Caki2 (cell line): ENCODE measurements around the gene RCC2. TPM values are rescaled to one million over a fixed set of nuclear protein-coding genes. Genes with fewer than 3 reads are reported as not detected.
"Not testable (repeated sequence)": the region's sequence is repeated elsewhere in the genome, so short reads cannot be mapped to it uniquely, and the experiment has no call there.

Source experiments
- DNase-seq: peaks from one replicate; pipeline ENCODE4 v3.0.0-alpha.2; 2015; ENCODE audit warnings: low read depth
- in situ Hi-C: cut with HindIII; loops from 2 replicates; pipeline ENCODE4 v1.10.0; 2016; ENCODE audit warnings: low sequenced_read_pairs, low pct_unique_long_range_greater_than_20kb, mixed read lengths
- total RNA-seq: library from RNA; depleted of rRNA; stranded (reverse); fragments of >200 nt; shearing (Covaris generic); gene quantifications from 2 replicates; pipeline ENCODE4 v1.2.3, GENCODE V29; 2014; ENCODE audit warnings: low replicate concordance

Gene RCC2
- total RNA-seq, 1 experiment from 2014 or later: 145 TPM

DNA sequence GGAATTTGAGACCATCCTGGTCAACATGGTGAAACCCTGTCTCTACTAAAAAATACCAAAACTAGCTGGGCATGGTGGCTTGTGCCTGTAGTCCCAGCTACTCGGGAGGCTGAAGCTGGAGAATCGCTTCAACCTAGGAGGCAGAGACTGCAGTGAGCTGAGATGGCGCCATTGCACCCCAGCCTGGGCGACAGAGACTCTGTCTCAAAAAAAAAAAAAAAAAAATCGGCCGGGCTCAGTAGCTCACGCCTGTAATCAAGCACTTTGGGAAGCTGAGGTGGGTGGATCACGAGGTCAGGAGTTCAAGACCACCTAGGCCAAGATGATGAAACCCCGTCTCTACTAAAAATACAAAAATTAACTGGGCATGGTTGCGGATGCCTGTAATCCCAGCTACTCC lies 12.7 kb upstream of the RCC2 start:
- DNase-seq, in situ Hi-C loops: not testable (repeated sequence)

DNA sequence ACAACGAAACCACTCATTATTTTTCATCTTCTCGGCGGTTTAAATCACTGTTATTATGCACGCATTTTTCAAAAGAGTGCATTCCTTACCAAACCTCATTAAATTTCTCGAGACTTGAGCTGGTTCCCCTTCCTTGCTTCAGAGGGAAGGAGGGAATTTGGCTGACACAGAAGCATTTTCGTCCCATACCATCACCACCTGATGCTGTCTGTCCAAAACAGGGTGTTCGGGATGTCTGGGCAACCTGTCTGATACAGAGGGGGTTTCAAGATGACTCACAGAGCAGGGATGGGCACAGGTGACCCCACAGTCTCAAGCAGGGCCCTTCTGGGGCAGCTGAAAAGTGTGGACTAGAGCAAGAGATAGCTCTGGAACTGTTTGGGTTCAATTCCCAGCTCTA lies 12.3 kb upstream of the RCC2 start:
- DNase-seq: no peak
- in situ Hi-C loops: no loop called here

DNA sequence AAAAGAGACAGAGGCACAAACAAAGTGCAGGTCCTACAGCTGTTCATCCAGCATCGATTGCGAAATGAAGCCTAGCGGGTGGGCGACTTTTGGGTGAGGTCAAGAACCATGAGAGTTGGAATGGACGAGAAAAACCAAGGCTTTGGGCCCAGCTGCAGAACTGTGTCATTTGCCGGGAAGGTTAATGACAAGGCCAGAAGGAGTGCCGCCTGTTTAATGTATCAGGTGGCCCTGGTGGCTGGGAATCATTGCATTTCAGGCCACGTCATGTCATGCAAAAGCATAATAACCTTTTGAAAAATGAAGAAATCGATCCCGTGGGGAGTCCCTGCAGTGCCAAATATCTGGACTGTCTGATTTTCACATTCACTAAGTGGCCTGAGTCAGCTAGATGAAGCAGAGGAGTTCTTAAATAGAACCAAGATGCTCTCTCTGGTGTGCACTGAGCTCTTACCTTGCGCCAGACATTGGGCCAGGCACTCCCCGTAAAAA lies 8.1 kb upstream of the RCC2 start:
- DNase-seq: no peak
- in situ Hi-C loops: no loop called here

DNA sequence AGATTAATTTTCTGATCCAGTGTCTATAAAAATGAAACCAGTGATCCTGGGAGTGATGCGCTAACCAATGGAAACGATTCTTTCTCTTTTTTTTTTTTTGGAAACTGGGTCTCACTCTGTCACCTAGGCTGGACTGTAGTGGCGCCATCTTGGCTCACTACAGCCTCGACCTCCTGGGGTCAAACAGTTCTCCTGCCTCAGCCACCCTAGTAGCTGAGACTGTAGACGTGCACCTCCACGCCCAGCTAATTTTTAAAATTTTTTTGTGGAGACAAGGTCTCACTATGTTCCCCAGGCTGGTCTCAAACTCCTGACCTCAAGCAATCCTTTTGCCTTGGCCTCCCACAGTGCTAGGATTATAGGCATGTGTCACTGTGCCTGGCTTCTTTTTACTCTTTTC lies 3.4 kb upstream of the RCC2 start:
- in situ Hi-C loops: no loop called here
- DNase-seq: no peak

DNA sequence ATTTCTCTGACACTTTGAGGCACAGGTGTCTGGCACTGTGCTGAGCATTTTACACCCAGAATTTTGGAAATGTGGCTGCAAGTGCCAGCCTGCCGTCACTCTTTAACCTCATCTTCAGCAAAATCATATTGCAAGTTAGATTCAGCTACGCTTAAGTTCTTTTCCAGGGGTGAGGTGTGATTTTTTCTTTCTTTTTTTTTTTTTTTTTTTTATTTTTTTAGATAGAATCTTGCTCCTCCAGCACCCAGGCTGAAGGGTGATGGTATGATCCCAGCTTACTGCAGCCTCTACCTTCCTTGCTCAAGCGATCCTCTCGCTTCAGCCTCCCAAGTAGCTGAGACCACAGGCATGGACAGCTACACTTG lies 2.5 kb upstream of the RCC2 start:
- no peak for DNase-seq
- in situ Hi-C loops: no loop called here

DNA sequence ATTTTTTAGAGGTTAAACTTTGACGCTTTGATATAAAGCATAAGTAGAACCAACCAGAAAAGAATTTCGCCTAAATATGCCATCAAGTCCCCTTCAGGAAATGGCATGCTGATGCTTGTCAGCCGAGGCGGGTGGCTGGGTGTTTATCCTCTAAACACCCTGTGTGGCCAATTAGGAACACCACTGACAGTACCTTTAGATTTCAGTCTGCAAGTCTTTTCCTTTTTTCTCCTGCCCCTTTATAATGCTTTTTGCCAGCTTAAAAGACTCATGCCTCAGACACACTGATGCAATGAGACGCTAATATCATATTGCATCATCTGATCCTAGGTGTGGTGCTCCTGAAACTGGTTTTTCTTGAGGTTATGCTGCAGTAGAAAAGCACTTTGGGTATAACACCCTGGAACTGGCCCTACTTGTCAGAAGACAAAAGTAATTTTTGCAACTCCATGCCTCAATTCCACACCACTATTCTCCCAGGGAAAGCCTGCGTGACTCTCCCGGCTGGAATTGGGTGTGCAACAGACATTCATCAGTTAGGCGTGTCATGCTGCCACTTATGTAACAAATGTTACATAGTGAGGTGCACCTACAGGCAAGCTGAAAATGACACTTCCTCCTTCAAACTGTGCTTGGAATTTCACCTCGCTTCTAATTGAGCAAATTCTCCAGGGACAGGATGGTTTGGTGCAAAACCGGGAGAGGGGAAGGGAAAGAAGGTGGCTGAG lies 2.0 kb upstream of the RCC2 start:
- DNase-seq: peak; percentile 68
- in situ Hi-C loops: no loop called here

DNA sequence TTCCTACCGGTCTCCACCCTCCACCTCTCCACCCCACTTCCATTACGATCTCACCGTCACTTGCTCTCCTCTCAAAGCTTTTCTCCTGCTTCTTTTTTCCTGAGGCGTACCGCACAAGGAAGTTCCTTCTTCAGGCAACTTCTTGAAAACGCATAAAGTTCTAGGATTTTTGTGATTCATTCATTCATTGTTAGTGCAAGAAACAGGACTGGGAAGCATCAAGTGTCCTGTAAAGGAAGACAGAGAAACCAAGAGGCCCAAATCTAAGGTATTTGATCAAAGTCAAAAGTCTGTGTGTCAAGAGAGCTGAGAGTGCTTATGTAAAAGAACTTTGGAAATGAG lies 1.3 kb upstream of the RCC2 start:
- DNase-seq: no peak
- in situ Hi-C loops: no loop called here

DNA sequence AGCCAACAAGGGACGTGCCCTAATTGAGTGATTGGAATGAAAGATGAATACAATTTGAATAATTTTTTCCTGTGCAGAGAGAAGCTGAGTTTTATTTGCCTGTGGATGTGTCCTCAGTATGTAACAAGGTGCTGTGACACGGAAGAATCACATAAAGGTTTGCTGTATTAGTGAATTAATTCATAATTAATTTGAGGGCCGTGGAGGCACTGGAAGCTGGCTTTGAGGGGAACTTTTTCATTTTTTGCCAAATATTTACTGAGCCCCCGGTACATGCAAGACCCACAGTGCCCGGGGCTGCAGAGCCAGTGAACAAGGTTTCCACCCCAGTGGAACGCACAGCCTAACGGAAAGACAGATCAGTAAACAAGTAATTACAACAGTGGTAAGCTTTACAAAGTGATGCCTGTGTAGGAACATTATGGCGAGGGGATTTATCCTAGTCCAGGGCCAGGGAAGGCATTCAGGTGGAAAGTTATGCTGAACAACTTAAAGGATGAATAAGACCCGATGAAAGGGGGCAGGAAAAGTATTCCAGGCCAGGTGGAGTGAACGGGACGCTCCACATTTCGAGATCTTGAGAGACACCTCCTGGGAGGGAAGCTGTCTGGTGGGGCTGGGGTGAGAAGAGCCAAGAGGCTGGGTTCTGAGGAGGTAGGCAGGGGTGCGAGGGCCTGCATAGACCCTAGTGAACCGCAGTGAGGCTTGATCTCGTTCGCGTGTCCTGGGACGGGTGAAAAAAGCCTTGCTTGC lies 773 bp upstream of the RCC2 start:
- DNase-seq: no peak
- in situ Hi-C loops: no loop called here

DNA sequence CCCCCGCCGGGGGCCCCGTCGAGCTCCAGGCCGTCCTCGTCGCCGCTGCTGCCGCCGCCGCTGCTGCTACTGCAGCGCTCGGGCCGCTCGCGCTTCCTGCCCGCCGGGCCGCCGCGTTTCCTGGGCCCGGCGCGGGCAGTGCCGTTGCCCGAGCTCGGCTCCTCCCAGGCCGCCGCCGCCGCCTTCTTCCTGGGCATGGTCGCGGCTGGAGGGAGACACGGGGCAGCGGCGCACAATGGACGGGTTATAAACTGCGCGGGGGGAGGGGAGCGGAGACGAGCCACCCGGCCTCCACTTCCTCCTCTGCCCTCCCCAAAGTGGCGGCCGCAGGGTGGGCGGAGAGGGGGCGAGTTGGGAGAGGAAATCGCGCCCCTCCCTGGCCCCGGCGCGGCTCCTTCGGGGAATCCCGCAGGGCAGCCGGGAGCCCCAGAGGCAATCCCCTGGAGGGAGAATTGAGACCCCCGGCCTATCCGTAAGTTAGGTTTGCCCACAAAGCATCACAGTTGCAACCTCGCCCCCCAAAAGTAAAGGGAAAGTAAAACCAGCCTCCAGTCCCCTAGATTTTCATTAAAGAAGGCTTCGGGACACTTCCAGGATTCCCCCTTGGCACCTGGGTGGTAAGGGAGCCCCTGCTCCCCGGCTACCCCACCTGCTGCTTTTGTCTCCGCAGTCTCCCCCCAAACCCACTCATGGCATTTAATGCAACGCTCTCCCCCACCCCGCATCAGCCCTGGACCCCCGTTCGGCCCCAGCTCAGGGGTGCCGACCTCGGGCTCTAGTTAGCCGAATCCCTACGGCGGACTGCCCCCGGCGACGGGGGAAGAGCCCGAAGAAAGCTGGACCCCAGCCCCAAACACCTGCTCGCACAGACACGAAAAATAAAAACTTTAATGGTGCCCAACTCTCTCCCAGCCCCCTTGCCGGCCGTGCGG lies 893 bp downstream of the RCC2 start:
- in situ Hi-C loops: no loop called here
- DNase-seq: peak; percentile 78

DNA sequence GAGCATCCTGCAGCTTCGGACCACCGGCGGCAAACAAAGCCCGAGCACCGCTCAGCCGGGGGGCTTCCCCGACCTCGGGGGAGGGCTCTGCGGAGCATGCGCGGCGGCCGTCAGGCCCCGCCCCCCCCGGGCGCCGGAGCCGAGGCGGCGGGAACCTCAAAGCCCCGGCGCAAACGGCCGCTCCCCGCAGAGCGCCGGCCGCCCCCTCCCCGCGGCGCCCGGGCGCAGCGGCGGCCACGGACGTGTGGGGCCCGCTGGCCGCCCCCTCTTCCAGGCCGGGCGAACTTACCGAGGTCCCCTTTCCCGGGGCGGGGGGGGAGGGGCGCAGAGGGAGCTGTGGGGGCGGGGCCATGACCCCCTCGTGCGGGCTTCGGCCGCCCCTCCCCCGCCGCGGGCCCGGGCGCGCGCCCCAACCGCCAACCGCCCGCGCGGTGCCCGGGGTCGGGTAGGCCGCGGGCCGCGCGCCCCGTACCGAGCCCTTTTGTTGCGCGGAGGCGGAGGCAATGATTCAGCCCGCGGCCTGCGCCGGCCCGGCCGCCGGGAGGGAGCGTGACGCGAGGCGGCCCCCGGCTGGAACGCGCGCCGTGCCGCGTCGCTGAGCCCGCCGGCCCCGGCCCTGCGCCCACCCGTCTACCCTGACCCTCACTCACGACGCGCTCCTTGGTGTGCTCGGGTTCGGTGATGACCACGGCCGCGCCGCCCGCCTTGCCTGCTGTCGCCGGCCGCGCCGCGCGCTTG lies 1.7 kb downstream of the RCC2 start:
- peak; percentile 41 for DNase-seq
- in situ Hi-C loops: no loop called here

DNA sequence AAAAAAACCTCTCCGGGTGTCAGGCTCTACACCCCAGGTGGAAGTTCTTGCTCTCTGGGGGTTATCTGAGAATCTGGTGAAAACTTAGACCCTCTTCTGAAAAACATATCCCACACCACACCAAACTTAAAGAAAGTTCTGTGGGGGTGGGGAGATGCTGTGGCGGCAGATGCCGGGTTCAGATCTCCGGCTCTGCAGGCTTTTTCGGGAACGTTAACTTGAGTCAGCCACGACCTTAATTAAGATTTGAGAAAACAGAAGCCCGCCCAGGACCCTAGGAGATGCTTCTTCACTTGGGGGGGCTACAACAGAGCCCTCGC lies 2.3 kb downstream of the RCC2 start:
- no peak for DNase-seq
- in situ Hi-C loops: no loop called here

DNA sequence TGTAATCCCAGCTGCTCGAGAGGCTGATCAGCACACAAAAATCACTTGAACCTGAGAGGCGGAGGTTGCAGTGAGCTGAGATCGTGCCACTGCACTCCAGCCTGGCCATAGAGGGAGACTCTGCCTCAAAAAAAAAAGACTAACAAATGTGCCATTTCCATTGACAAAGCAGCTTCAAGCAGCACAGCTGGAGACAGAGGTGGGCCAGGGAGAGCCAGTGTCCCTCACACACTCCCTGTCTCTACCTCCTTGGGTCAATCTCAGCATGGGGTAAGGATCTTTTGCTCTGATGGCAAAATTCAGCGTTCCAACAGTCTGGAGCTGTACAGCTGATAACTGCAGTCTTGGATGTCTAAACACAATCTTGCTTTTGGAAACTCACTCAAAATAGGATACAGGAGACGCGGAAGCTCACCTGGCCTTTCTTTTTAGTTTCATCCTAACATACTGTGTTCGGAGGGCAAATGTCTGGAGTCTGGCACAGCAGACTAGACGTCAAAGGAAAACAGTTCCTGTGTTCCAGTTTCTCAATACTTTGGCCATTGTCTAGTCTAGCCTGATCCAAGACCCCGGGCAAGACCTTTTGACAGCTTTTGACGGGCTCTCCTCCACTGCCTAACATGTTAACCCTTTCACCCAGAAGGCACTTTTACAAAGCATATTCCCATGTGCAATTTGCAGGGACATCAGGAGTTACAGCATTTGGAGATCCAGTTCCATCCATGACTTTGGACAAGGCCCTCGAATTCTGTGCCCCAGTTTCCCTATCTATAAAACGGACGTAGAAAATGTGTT lies 2.9 kb downstream of the RCC2 start:
- no peak for DNase-seq
- in situ Hi-C loops: no loop called here

DNA sequence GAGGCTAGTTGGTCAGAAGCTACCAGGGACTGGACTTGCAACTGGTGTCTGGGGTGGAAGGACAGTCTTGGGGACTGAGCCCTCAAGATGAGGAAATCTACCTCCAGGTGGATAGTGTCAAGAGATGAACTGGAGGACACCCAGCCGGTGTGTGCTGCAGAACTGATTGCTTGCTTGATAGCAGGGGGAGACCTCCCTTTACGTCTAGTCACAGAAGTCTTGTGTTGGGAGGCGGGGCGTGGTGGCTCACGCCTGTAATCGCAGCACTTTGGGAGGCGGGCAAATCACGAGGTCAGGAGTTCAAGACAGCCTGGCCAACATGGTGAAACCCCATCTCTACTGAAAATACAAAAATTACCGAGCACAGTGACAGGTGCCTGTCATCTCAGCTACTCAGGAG lies 4.9 kb downstream of the RCC2 start:
- DNase-seq: no peak
- in situ Hi-C loops: no loop called here

DNA sequence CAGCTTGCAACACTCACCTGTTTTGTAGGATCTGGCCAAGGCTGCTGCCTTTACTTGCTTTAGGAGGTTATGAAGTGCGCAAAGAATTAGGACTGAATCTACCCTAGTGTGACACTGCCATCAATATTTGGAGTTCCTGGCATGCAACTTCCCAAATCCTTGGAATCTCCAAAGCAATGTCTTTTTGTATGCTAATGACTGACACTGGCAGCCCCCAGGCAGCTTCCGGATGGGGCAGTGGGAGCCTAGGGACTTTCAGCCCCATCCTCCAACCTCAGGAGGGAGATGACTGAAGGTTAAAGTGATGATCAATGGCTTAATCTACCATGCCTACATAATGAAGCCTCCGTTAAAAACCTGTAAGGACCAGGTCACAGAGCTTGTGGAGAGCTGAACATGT lies 5.5 kb downstream of the RCC2 start:
- in situ Hi-C loops: no loop called here
- DNase-seq: no peak

DNA sequence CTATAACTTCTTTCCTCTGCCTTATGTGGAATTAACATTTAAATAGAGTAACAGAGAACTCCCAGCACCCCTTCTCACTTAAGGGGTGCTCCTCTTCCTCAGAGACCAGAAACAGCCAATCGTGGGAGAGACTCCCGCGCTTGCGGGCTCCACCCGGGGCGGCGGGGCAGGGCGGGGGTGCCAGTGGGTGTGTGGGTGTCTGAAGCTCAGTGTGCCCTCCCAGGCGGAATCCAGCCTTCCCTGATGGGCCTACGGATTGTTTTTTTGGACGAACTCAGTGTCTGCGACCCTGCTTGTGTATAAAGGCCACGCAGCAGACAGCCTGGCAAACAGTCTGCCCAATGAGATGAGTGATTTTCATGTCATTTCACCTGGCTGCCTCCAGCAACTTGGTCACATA lies 6.2 kb downstream of the RCC2 start:
- in situ Hi-C loops: no loop called here
- DNase-seq: no peak

DNA sequence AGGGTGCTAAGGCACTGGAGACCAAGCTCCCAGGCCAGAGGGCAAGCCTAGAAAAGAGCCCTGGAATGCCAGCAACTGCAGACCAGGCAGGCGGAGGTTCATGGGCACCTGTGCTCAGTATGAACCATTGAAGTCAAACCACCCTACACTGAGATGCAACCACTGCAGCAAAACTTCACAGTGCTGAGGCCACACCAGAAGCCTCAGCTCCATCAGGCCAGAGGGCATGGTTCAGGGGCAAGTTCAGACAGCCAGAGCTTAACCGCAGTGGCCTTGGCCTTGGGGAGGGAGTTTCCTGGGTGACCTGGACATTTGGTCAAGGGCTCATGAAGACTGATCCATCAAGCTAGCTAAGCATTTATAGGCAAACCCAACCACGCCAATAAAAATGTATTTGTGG lies 7.1 kb downstream of the RCC2 start:
- in situ Hi-C loops: no loop called here
- DNase-seq: no peak

DNA sequence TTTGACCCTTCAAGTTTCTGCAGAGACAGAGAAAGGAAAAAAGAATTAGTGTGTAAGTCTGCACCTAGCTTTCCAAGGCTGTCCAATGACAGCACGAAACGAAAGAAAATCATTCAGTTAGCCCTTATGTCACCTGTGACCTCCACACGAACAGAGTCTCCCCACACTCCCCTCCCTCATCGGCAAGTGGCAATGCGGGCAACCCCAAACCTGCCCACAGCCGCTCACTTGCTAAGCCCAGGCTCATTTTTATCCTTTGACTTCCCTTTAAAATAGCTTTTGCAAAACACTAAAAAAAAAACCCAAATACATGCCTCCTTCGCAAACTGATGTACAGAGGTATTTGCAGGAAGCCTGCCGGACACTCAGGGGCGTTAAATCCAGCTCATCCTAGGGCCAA lies 10.3 kb downstream of the RCC2 start:
- no peak for DNase-seq
- in situ Hi-C loops: no loop called here
